ENCODE measurements around the gene NFKBIB. TPM values are rescaled to one million over a fixed set of nuclear protein-coding genes. Genes with fewer than 3 reads are reported as not detected.

The NFKBIB gene
- total and polyA plus RNA-seq, 2 of the 13 experiments (the other 11 are each of a cell fraction or from before 2014, with no cell fraction given) = 8.6 to 14.9 TPM

DNA sequence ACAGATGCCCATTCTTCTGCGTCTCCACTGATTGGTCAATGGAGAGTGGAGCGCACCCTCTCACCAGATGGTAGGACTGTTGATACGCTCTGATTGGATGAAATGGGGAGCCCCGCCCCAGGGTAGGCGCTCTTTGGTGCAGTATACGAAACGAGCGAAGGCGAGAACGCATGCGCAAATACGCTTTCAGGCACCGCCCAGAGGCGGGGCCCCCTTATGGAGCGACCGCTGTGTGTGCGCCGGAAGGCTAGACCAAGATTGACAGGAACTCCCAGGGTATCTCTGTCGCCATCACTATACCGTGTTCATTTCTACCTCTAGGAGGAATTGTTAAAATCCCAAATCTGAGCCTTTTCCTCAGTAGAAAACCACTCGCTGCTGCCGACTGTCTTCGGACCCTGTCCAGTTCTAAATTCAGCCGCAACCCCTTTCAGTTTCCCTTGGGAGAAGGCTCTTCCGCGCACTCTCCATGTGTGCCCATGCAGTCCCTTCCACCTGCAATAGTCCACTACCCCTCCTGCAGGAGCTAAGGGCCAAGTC, 49.3 kb upstream of the NFKBIB start (continued):
- TF ChIP-seq, protein P1, sequence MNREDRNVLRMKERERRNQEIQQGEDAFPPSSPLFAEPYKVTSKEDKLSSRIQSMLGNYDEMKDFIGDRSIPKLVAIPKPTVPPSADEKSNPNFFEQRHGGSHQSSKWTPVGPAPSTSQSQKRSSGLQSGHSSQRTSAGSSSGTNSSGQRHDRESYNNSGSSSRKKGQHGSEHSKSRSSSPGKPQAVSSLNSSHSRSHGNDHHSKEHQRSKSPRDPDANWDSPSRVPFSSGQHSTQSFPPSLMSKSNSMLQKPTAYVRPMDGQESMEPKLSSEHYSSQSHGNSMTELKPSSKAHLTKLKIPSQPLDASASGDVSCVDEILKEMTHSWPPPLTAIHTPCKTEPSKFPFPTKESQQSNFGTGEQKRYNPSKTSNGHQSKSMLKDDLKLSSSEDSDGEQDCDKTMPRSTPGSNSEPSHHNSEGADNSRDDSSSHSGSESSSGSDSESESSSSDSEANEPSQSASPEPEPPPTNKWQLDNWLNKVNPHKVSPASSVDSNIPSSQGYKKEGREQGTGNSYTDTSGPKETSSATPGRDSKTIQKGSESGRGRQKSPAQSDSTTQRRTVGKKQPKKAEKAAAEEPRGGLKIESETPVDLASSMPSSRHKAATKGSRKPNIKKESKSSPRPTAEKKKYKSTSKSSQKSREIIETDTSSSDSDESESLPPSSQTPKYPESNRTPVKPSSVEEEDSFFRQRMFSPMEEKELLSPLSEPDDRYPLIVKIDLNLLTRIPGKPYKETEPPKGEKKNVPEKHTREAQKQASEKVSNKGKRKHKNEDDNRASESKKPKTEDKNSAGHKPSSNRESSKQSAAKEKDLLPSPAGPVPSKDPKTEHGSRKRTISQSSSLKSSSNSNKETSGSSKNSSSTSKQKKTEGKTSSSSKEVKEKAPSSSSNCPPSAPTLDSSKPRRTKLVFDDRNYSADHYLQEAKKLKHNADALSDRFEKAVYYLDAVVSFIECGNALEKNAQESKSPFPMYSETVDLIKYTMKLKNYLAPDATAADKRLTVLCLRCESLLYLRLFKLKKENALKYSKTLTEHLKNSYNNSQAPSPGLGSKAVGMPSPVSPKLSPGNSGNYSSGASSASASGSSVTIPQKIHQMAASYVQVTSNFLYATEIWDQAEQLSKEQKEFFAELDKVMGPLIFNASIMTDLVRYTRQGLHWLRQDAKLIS (CRISPR knock-in tag; IDR thresholded peaks at IDR 0.05) = no peak
- TF ChIP-seq, protein P2, sequence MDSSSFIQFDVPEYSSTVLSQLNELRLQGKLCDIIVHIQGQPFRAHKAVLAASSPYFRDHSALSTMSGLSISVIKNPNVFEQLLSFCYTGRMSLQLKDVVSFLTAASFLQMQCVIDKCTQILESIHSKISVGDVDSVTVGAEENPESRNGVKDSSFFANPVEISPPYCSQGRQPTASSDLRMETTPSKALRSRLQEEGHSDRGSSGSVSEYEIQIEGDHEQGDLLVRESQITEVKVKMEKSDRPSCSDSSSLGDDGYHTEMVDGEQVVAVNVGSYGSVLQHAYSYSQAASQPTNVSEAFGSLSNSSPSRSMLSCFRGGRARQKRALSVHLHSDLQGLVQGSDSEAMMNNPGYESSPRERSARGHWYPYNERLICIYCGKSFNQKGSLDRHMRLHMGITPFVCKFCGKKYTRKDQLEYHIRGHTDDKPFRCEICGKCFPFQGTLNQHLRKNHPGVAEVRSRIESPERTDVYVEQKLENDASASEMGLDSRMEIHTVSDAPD (CRISPR knock-in tag; IDR thresholded peaks at IDR 0.05) = no peak
- TF ChIP-seq ZSCAN9 (CRISPR knock-in tag; IDR thresholded peaks at IDR 0.05; ENCODE audit: borderline replicate concordance) (0 out of 2 replicates have a peak, but pooled peaks have one; percentile 7), ZNF7 (CRISPR knock-in tag; IDR thresholded peaks at IDR 0.05) (no peak), ZNF510 (CRISPR knock-in tag; IDR thresholded peaks at IDR 0.05; ENCODE audit: low read depth) (0 out of 2 replicates have a peak, but pooled peaks have one; percentile 49), ZNF251 (CRISPR knock-in tag; IDR thresholded peaks at IDR 0.05) (no peak), TAF1 (CRISPR knock-in tag; IDR thresholded peaks at IDR 0.05) (peak; percentile 50), NFYC (CRISPR knock-in tag; IDR thresholded peaks at IDR 0.05) (peak; percentile 84; the same call in 1 of the 2 replicates), KMT2B (CRISPR knock-in tag; IDR thresholded peaks at IDR 0.05) (no peak), ZZZ3 (CRISPR knock-in tag; IDR thresholded peaks at IDR 0.05; ENCODE audit: borderline replicate concordance) (no peak), HMG20B (CRISPR knock-in tag; conservative IDR thresholded peaks at IDR 0.05) (no peak), HNRNPLL (IDR thresholded peaks at IDR 0.05; ENCODE audit: low read depth, low read length, poor library complexity, severe bottlenecking) (no peak), FOXA3 (CRISPR knock-in tag; IDR thresholded peaks at IDR 0.05) (no peak), ZNF432 (CRISPR knock-in tag; IDR thresholded peaks at IDR 0.05; ENCODE audit: borderline replicate concordance) (no peak), HNF4G (IDR thresholded peaks at IDR 0.05; ENCODE audit: borderline replicate concordance, low read depth, low read length) (no peak), HNF4G (CRISPR knock-in tag; IDR thresholded peaks at IDR 0.05; ENCODE audit: borderline replicate concordance, low read depth) (no peak), RBM22 (optimal IDR thresholded peaks at IDR 0.05; ENCODE audit: low read length) (no peak), DPF2 (CRISPR knock-in tag; IDR thresholded peaks at IDR 0.05; ENCODE audit: borderline replicate concordance, low read depth) (no peak), TRIM24 (CRISPR knock-in tag; IDR thresholded peaks at IDR 0.05) (no peak), SIX1 (CRISPR knock-in tag; IDR thresholded peaks at IDR 0.05; ENCODE audit: borderline replicate concordance) (no peak), TMF1 (CRISPR knock-in tag; IDR thresholded peaks at IDR 0.05; ENCODE audit: low read depth) (no peak), NFKB2 (CRISPR knock-in tag; IDR thresholded peaks at IDR 0.05; ENCODE audit: borderline replicate concordance) (no peak)
- TF ChIP-seq, protein P3, sequence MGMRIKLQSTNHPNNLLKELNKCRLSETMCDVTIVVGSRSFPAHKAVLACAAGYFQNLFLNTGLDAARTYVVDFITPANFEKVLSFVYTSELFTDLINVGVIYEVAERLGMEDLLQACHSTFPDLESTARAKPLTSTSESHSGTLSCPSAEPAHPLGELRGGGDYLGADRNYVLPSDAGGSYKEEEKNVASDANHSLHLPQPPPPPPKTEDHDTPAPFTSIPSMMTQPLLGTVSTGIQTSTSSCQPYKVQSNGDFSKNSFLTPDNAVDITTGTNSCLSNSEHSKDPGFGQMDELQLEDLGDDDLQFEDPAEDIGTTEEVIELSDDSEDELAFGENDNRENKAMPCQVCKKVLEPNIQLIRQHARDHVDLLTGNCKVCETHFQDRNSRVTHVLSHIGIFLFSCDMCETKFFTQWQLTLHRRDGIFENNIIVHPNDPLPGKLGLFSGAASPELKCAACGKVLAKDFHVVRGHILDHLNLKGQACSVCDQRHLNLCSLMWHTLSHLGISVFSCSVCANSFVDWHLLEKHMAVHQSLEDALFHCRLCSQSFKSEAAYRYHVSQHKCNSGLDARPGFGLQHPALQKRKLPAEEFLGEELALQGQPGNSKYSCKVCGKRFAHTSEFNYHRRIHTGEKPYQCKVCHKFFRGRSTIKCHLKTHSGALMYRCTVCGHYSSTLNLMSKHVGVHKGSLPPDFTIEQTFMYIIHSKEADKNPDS (CRISPR knock-in tag; IDR thresholded peaks at IDR 0.05) = no peak
